Measurements from ENCODE around the gene ENTPD8.

Gene ENTPD8

GRCh38 chr9:137447722-137448601 is 6.8 kb upstream of the ENTPD8 start:
- no peak for DNase-seq (ENCODE audit: low read depth in 2 of 2)

- no peak for DNase-seq (ENCODE audit: low read depth in 2 of 2)
These were observed 5.8 kb upstream of the ENTPD8 start for GRCh38 chr9:137446851-137447471.

GRCh38 chr9:137445930-137446431 is 4.8 kb upstream of the ENTPD8 start:
- DNase-seq (ENCODE audit: low read depth in 2 of 2) = no peak

- peak; percentile 79 to 81 for DNase-seq (ENCODE audit: low read depth in 2 of 2)
These were observed 4.2 kb upstream of the ENTPD8 start for GRCh38 chr9:137445275-137445807.

- DNase-seq (ENCODE audit: low read depth in 2 of 2) = no peak
These were observed 3.1 kb upstream of the ENTPD8 start for GRCh38 chr9:137444106-137444790.

GRCh38 chr9:137441935-137442321 is 771 bp upstream of the ENTPD8 start:
- no peak for DNase-seq (ENCODE audit: low read depth in 2 of 2)

- DNase-seq (ENCODE audit: low read depth in 2 of 2) = no peak
These were observed 1.9 kb downstream of the ENTPD8 start for GRCh38 chr9:137439158-137439714.

- no peak for DNase-seq (ENCODE audit: low read depth in 2 of 2)
These were observed 2.5 kb downstream of the ENTPD8 start for GRCh38 chr9:137438591-137439157.

GRCh38 chr9:137437691-137438590 is 3.2 kb downstream of the ENTPD8 start:
- no peak for DNase-seq (ENCODE audit: low read depth in 2 of 2)

GRCh38 chr9:137436761-137437600 is 4.2 kb downstream of the ENTPD8 start:
- no peak for DNase-seq (ENCODE audit: low read depth in 2 of 2)

- no peak for DNase-seq (ENCODE audit: low read depth in 2 of 2)
These were observed 5.0 kb downstream of the ENTPD8 start for GRCh38 chr9:137435980-137436760.

GRCh38 chr9:137435381-137435891 is 5.7 kb downstream of the ENTPD8 start:
- DNase-seq (ENCODE audit: low read depth in 2 of 2) = no peak

- DNase-seq (ENCODE audit: low read depth in 2 of 2) = no peak
These were observed 6.4 kb downstream of the ENTPD8 start for GRCh38 chr9:137434498-137435380.

- no peak for DNase-seq (ENCODE audit: low read depth in 2 of 2)
These were observed 7.2 kb downstream of the ENTPD8 start for GRCh38 chr9:137433916-137434431.

GRCh38 chr9:137433349-137433915 is 7.7 kb downstream of the ENTPD8 start:
- no peak for DNase-seq (ENCODE audit: low read depth in 2 of 2)

- no peak for DNase-seq (ENCODE audit: low read depth in 2 of 2)
These were observed 8.3 kb downstream of the ENTPD8 start for GRCh38 chr9:137432687-137433348.
